Measurements from ENCODE around the gene NBAS.

NBAS gene

GRCh38 chr2:15242936-15243461 lies 318.1 kb downstream of the NBAS start:
- DNase-seq (ENCODE audit: low read depth): no peak
- H3K4me3 ChIP-seq (ENCODE audit: control insufficient read depth, low read depth, low read length): no peak overlapping the region
- no peak for TF ChIP-seq CTCF (conservative IDR thresholded peaks at IDR 0.05; ENCODE audit: control insufficient read depth, insufficient read depth, low read depth, low read length)

DNA sequence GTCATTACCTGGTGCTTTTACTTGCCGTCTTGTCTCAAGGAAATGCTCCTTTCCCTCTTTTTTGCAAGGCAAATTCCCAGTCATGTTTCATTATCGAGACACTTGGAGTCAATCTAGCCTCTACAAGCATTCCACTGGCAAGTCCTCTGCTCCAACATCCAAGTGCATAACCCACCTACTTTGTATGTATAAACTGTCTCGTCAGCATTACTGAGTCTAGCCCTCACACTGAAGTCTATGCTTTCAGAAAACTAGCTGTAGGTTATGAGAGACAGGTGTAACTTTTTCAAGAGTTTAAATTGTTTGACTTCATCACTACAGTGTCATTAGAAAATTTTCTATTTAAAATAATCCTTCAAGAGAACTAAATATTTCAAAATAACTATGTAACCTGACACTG lies 319.2 kb downstream of the NBAS start:
- TF ChIP-seq CTCF (conservative IDR thresholded peaks at IDR 0.05; ENCODE audit: control insufficient read depth, insufficient read depth, low read depth, low read length): no peak
- H3K4me3 ChIP-seq (ENCODE audit: control insufficient read depth, low read depth, low read length): no peak overlapping the region
- DNase-seq (ENCODE audit: low read depth): no peak

DNA sequence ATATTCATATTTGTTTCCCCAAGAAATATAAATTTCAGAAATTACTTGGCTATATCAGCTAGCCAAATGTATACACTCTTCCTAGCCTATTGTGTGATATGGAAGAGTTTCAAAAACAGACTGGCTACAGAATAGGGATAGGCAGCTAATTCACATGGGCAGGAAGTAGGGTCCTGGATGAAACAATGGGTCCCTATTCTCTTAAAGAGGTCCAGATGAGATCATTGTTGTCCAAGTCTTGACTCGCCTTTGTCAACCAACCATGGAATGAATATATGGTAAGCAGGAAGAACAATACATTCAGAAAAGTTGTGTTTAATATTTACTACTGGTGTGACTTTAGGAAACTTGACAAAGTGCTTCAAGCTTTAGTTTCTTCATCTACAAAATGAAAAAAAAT lies 319.9 kb downstream of the NBAS start:
- H3K4me3 ChIP-seq (ENCODE audit: control insufficient read depth, low read depth, low read length): no peak overlapping the region
- DNase-seq (ENCODE audit: low read depth): no peak
- TF ChIP-seq CTCF (conservative IDR thresholded peaks at IDR 0.05; ENCODE audit: control insufficient read depth, insufficient read depth, low read depth, low read length): no peak

GRCh38 chr2:15238028-15238427 lies 323.1 kb downstream of the NBAS start:
- no peak for DNase-seq (ENCODE audit: low read depth)
- no peak for TF ChIP-seq CTCF (conservative IDR thresholded peaks at IDR 0.05; ENCODE audit: control insufficient read depth, insufficient read depth, low read depth, low read length)
- no peak overlapping the region for H3K4me3 ChIP-seq (ENCODE audit: control insufficient read depth, low read depth, low read length)

DNA sequence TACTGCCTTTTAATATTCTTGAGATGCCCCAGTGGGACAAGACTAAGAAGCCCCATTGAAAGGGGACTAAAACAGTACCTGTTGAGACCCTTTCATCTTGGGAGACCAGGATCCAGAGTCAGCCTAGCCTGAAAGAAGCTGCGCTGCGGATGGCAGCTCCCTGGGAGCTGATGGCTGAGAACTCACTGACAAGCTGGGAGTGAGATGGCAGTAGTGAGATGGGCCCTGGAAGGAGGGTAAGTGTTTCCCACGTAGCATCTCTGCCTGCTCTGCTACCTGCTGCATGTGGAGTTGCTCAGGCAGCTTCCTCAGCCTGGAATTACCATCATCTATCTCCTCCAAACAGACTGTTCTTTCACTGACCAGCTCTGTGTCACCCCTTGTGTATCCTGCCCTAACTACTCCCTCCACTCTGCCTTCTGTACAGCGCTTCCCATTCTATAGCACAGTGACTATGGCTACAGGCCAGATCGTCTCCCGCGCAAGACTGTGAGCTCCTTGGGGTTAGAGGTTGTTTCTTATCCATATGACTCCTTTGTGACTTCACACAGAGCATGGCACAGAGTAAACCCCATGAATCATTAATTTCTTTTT lies 330.4 kb downstream of the NBAS start:
- no peak for TF ChIP-seq CTCF (conservative IDR thresholded peaks at IDR 0.05; ENCODE audit: control insufficient read depth, insufficient read depth, low read depth, low read length)
- DNase-seq (ENCODE audit: low read depth): no peak
- no peak overlapping the region for H3K4me3 ChIP-seq (ENCODE audit: control insufficient read depth, low read depth, low read length)

DNA sequence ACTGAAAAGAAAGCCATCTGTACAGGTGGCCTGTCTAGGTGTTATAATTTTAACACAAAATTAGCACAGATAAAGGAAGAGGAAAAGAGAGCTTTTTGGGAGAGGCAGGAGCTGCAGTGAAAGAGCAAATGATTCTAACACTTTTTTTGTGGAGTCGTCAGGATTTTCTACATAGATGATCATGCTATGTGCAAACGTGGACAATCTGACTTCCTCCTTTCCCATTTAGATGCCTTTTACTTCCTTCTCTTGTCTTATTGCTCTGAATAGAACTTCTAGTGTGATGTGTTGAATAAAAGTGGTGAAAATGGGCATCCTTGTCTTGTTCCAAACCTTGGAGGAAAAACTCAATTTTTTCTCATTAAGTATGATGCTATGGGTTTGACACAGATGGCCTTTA lies 334.5 kb downstream of the NBAS start:
- DNase-seq (ENCODE audit: low read depth): no peak
- H3K4me3 ChIP-seq (ENCODE audit: control insufficient read depth, low read depth, low read length): no peak overlapping the region
- no peak for TF ChIP-seq CTCF (conservative IDR thresholded peaks at IDR 0.05; ENCODE audit: control insufficient read depth, insufficient read depth, low read depth, low read length)

- DNase-seq (ENCODE audit: low read depth): no peak
- no peak for TF ChIP-seq CTCF (conservative IDR thresholded peaks at IDR 0.05; ENCODE audit: control insufficient read depth, insufficient read depth, low read depth, low read length)
- H3K4me3 ChIP-seq (ENCODE audit: control insufficient read depth, low read depth, low read length): no peak overlapping the region
Measured at GRCh38 chr2:15225131-15225530, 336.0 kb downstream of the NBAS start.
